Measurements from ENCODE around the gene NUP214.

NUP214 gene

GRCh38 chr9:131125288-131126058, at the start of gene NUP214:
Gene NUP214, plus strand, starts transcription at chr9:131125586. Its CDS starts 119 bp downstream, at chr9:131125705.
- TF ChIP-seq ZNF274 (IDR thresholded peaks at IDR 0.05; ENCODE audit: low read depth, low read length): no peak
- H3K4me3 ChIP-seq (ENCODE audit: low read length): peak within 1 kb of the TSS; percentile 96

GRCh38 chr9:131076347-131077195, 48.8 kb upstream of the NUP214 start:
- no peak overlapping the region for H3K4me3 ChIP-seq (ENCODE audit: low read length)
- TF ChIP-seq ZNF274 (IDR thresholded peaks at IDR 0.05; ENCODE audit: low read depth, low read length): no peak

- no peak overlapping the region for H3K4me3 ChIP-seq (ENCODE audit: low read length)
- no peak for TF ChIP-seq ZNF274 (IDR thresholded peaks at IDR 0.05; ENCODE audit: low read depth, low read length)
Observed at GRCh38 chr9:131078427-131079366, 46.7 kb upstream of the NUP214 start.

- H3K4me3 ChIP-seq (ENCODE audit: low read length): no peak overlapping the region
- TF ChIP-seq ZNF274 (IDR thresholded peaks at IDR 0.05; ENCODE audit: low read depth, low read length): no peak
Observed at GRCh38 chr9:131080589-131080988, 44.8 kb upstream of the NUP214 start.

GRCh38 chr9:131081868-131082267, 43.5 kb upstream of the NUP214 start:
- H3K4me3 ChIP-seq (ENCODE audit: low read length): no peak overlapping the region
- no peak for TF ChIP-seq ZNF274 (IDR thresholded peaks at IDR 0.05; ENCODE audit: low read depth, low read length)

GRCh38 chr9:131082774-131083512, 42.4 kb upstream of the NUP214 start:
- no peak for TF ChIP-seq ZNF274 (IDR thresholded peaks at IDR 0.05; ENCODE audit: low read depth, low read length)
- H3K4me3 ChIP-seq (ENCODE audit: low read length): no peak overlapping the region

GRCh38 chr9:131084661-131085369, 40.6 kb upstream of the NUP214 start:
- no peak overlapping the region for H3K4me3 ChIP-seq (ENCODE audit: low read length)
- TF ChIP-seq ZNF274 (IDR thresholded peaks at IDR 0.05; ENCODE audit: low read depth, low read length): no peak

GRCh38 chr9:131085370-131086122, 39.8 kb upstream of the NUP214 start:
- TF ChIP-seq ZNF274 (IDR thresholded peaks at IDR 0.05; ENCODE audit: low read depth, low read length): no peak
- no peak overlapping the region for H3K4me3 ChIP-seq (ENCODE audit: low read length)

GRCh38 chr9:131087354-131087893, 38.0 kb upstream of the NUP214 start:
- TF ChIP-seq ZNF274 (IDR thresholded peaks at IDR 0.05; ENCODE audit: low read depth, low read length): no peak
- H3K4me3 ChIP-seq (ENCODE audit: low read length): no peak overlapping the region

- H3K4me3 ChIP-seq (ENCODE audit: low read length): no peak overlapping the region
- no peak for TF ChIP-seq ZNF274 (IDR thresholded peaks at IDR 0.05; ENCODE audit: low read depth, low read length)
Observed at GRCh38 chr9:131090025-131090787, 35.2 kb upstream of the NUP214 start.

GRCh38 chr9:131091352-131091992, 33.9 kb upstream of the NUP214 start:
- no peak overlapping the region for H3K4me3 ChIP-seq (ENCODE audit: low read length)
- TF ChIP-seq ZNF274 (IDR thresholded peaks at IDR 0.05; ENCODE audit: low read depth, low read length): no peak

Data from GM08714 (cell line).